HEK293 (cell line): ENCODE measurements around the gene RAB11FIP3.

Experiments used
- KLF16 ChIP-seq: fragments of 450-650 bp; formaldehyde crosslinking; IDR thresholded peaks from 2 replicates; pipeline ENCODE4 v1.5.1; 2017; ENCODE audit warnings: missing biosample characterization, missing genetic modification characterization
- KLF9 ChIP-seq: fragments of 450-650 bp; formaldehyde crosslinking; IDR thresholded peaks from 2 replicates; pipeline ENCODE4 v1.5.1; 2016; ENCODE audit warnings: missing biosample characterization, missing genetic modification characterization, low read depth
- PATZ1 ChIP-seq: fragments of 450-650 bp; formaldehyde crosslinking; IDR thresholded peaks from 2 replicates; pipeline ENCODE4 v1.5.1; 2016; ENCODE audit warnings: missing biosample characterization, missing genetic modification characterization
- SP3 ChIP-seq: fragments of 450-650 bp; formaldehyde crosslinking; IDR thresholded peaks from 2 replicates; pipeline ENCODE4 v1.5.1; 2016; ENCODE audit warnings: missing biosample characterization, missing genetic modification characterization
- ZNF664 ChIP-seq: fragments of 450-650 bp; formaldehyde crosslinking; IDR thresholded peaks from 2 replicates; pipeline ENCODE4 v1.5.1; 2016; ENCODE audit warnings: missing biosample characterization, missing genetic modification characterization
- ZNF677 ChIP-seq: fragments of 450-650 bp; IDR thresholded peaks from 2 replicates; pipeline ENCODE4 v1.5.0; 2018; ENCODE audit warnings: missing biosample characterization, mild to moderate bottlenecking, missing genetic modification characterization, moderate library complexity

Gene RAB11FIP3

GRCh38 chr16:569445-570254, 144.2 kb downstream of the RAB11FIP3 start, which contains the start of gene PIGQ (continued):
- TF ChIP-seq ZNF677 (tag by site-specific recombination) (no peak), KLF16 (tag by site-specific recombination) (0 out of 2 replicates have a peak, but pooled peaks have one; percentile 20), ZNF664 (peak; percentile 73), PATZ1 (tag by site-specific recombination) (peak; percentile 61; the same call in 1 of the 2 replicates), KLF9 (tag by site-specific recombination) (peak; percentile 69), SP3 (peak; percentile 16; the same call in 1 of the 2 replicates)
- TF ChIP-seq, all 188 proteins: peak for 14
